GM19438 (cell line): Measurements from ENCODE around the gene ERRFI1.

Source experiments
- ATAC-seq: cut with Tn5 transposase; IDR thresholded peaks from one replicate; pipeline ENCODE4 v1.9.1; 2021; ENCODE audit warnings: low read depth; ENCODE audit not compliant: unreplicated experiment

The ERRFI1 gene

GRCh38 chr1:8006037-8006963 is 19.8 kb downstream of the ERRFI1 start:
- no peak for ATAC-seq

- ATAC-seq: no peak
Observed at GRCh38 chr1:8004803-8005573, 21.1 kb downstream of the ERRFI1 start.

- no peak for ATAC-seq
Observed at GRCh38 chr1:8004113-8004802, 21.9 kb downstream of the ERRFI1 start.

GRCh38 chr1:8003438-8004112 is 22.5 kb downstream of the ERRFI1 start:
- no peak for ATAC-seq

GRCh38 chr1:8002921-8003320 is 23.2 kb downstream of the ERRFI1 start:
- ATAC-seq: no peak

- ATAC-seq: no peak
Observed at GRCh38 chr1:8002329-8002910, 23.7 kb downstream of the ERRFI1 start.

- ATAC-seq: no peak
Observed at GRCh38 chr1:7995437-7995836, 30.7 kb downstream of the ERRFI1 start.

GRCh38 chr1:7994827-7995226 is 31.3 kb downstream of the ERRFI1 start:
- ATAC-seq: no peak

- peak; percentile 74 for ATAC-seq
Observed at GRCh38 chr1:7993593-7994479, 32.3 kb downstream of the ERRFI1 start.

GRCh38 chr1:7992885-7993284 is 33.2 kb downstream of the ERRFI1 start:
- ATAC-seq: no peak

- ATAC-seq: no peak
Observed at GRCh38 chr1:7991504-7992440, 34.3 kb downstream of the ERRFI1 start.

- ATAC-seq: no peak
Observed at GRCh38 chr1:7989762-7990428, 36.2 kb downstream of the ERRFI1 start.

- ATAC-seq: no peak
Observed at GRCh38 chr1:7988576-7988975, 37.5 kb downstream of the ERRFI1 start.

GRCh38 chr1:7987528-7987927 is 38.6 kb downstream of the ERRFI1 start:
- ATAC-seq: no peak

GRCh38 chr1:7985851-7986612 is 40.1 kb downstream of the ERRFI1 start:
- no peak for ATAC-seq

GRCh38 chr1:7984811-7985210 is 41.3 kb downstream of the ERRFI1 start:
- no peak for ATAC-seq
